GM18511 (cell line): ENCODE results near the gene TTLL10.

ENCODE experiments used
- ATAC-seq: cut with Tn5 transposase; IDR thresholded peaks from one replicate; pipeline ENCODE4 v1.9.1; 2021; ENCODE audit warnings: mild to moderate bottlenecking, moderate library complexity; ENCODE audit not compliant: unreplicated experiment

The TTLL10 gene

DNA sequence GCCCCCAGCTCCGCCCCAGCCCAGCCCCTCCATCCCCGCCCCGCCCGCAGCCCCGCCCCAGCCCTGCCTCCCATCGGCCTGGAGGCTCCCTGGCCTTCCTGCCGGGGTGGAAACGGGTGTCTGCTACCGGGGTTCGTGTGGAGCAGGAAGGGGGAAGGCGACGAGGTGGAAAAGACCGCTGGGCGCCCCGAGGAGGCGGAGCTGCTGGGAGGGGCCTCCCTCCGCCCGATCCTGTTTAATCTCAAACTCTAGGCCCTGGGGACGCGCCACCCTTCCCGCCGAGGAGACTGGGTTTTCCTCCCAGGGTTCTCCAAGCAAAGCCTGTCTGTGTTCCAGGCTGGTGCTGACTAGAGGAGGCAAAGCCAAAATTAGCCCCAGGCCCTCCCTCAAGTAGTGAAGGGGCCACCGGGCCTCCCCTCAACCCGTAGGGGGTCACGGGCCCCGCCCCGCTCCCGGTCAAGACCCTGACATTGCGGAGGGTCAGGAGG lies 16.2 kb upstream of the TTLL10 start:
- ATAC-seq = no peak

DNA sequence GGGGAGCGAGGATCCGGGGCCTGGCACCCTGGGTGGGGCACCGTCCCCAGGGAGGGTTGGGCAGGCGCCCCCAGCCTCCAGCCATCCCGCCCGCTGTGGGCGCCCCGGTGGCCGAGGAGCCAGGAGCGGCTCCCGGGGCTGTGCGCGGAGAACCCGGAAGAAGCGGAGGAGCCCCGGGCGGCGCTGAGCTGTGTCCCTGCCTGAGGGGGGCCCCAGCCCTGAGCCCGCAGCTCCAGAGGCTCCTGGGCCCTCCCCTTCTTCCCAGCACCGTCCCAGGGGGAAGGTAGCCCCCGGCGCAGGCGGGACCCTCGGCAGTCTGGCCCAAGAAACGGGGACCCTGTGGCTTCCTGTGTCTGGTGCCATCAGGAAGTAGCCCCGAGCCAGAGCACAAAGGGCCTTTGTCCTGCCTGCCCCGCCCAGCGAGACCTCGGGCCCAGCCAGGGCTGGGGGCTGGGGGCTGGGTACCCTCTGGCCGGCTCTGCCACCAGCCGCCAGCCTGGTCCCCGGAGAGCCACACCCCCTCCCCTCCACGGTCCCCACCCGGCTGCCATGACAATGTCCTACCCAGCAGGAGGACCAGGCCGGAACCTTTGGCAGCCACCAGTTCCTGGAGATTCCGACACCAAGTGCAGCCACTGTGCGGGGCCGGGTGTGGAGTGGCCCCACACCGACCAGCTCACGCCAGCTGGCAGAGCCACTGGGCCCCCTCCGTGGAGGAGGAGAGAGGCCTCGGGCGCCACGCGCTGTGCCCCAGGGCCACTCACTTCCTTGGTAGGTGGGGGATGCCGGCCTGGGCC lies 15.6 kb upstream of the TTLL10 start:
- no peak for ATAC-seq

DNA sequence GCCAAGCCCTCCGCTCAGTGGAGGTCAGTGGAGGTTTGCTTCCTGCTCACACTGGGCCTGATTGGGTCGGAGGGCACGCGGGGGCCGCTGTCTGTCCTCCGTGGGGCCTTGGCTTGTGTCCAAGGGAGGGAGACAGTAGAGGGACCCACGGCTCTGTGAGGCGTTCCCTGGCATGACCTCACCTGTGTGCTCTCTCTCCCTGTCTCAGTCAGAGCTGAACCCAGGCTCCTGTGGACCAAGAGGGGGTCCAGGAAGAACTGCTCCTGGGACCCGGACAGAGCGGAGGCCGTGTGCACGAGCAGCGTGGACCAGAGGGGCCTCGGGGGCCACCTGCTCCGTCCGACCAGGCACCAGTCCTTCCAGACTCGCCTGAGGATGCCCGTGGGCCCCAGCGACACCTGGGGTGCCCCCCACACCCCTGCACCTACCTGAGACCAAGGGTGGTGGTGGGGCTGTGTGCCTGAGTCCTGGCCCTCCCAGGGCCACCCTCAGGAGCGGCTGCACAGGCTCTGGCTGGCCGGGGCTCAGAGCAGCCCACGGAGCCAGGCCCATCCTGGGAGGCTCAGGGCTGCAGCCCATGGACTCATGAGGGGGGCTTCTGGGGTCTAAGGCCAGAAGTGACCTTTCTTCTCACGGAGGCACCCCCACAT lies 13.3 kb upstream of the TTLL10 start:
- ATAC-seq = no peak

DNA sequence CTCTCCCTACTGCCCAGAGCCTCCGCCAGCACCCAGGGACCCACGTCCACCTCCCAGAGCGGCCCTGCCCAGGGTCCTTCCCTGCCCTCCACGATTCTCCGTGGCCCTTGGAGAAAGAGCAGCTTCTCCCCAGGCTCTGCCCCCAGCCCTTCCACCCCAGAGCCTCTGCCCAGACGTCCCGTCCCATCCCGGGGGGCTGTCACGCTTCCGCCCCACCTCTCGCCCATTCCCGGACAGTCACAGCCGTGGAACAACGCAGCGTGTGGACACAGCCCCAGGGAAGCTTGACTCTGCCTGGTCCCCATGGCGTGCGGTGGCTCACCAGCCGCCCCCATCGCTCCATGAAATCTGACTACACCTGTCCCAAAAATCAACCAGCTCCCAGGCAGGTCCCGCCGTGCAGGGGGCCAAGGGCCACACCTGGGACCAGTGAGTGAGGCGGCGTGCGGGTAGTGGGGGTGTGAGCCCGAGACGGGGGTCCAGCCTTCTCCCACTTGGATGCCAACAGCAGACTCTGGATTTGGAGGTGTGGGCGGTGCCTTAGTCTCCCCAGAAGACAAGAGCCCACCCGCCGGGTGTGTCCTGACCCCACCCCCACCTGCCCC lies 12.5 kb upstream of the TTLL10 start:
- no peak for ATAC-seq

DNA sequence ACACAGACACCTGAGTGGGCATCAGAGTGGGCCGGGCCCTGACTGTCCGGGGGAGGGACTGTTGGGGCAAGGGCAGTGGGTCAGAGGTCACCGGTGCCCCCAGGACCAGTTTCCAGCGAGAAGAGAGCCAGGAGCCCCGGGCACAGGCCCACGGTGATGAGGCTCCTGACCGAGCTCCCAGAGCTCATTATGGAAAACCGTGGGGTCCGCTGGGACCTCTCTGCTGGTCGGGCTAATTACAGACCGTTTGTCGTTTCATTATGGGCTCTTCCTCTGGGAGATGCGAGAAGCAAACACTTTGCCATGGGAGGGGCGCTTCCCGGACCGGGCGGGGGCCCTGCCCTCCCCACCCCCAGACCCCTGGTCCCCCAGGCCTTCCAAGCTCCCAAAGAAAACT lies 12.0 kb upstream of the TTLL10 start:
- no peak for ATAC-seq

DNA sequence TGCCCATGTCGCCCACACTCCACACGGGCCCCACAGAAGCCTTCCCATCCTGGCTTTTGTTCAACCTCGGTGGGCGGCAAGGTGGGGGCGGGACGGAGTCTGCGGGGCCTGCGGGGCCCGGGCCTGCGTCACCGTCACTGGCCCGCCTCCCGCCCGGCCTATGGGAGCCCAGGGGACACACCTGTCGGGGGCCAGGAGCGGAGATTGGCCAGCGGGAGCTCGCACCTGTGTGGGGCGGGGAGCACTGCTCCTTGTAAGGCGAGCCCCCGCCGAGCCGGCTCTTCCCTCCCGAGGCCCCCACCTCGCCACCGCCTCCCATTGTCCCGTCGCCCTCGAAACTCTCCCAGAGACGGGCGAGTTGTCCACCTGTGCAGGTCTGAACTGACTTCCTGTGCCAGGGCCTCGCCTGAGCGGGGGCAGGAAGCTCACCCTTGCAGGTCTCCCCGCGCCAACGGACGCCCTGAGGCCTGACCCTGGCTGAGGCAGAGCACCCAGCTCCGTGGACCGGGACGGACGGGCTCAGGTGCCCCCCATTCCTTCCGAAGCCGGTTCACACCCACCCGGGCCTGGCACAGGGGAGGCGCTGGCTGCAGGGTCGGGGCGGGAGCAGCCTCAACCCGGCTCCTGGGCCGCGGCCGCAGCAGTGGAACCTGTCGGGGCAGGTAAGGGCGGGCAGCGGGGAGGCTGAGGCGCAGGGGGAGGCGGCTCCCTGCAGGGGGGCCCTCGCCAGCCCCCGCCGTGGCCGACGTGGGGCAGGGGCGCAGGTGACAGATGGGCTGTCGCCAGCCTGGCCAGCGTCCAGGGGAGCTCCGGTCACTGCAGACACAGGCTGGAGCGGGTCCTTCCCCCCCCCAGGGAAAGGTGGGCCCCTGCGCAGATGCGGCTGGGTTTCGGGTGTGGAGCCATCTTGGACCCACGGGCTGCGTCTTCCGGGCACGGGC lies 10.8 kb upstream of the TTLL10 start:
- ATAC-seq = no peak

DNA sequence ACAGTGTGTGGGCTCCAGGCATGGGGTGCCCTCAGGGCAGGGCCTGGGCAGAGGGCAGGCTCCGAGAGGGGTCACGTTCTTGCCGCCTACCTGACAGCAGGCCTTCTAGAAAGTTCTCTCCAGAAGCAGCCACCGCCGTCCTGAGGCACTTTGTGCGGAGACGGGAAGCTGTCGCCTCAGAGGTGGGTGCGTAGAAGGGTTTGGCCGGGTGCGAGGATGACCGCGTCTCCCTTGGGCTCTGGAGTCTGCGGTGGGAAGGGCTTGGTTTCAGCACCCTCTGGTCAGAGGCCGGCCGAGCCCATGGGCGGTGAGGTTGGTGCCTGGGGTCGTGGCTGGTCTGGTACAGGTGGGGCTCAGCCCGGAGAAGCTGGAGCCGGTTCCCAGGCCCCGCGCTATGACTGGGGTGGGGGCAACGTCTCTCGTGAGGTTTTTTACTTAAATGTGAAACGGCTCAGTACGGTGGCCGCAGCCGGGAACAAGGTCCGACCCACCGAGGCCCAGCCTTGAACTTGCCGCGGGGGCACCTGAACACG lies 10.1 kb upstream of the TTLL10 start:
- no peak for ATAC-seq

DNA sequence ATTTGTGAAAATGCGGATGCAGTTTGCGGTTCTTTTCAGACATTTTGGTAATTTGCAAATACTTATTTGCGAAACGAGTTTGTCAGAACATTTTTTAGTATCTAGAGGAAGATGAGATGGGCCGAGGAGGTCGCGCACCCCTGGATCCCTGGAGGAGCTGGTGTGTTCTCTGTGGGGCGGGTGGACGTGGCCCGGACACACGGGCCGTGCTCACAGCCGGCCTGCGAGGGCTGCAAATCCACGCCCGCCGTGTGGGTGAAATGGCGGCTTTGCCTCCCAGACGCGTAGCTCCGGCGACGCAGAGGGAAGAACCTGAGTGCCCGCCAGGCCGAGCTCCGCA lies 9.3 kb upstream of the TTLL10 start:
- no peak for ATAC-seq

DNA sequence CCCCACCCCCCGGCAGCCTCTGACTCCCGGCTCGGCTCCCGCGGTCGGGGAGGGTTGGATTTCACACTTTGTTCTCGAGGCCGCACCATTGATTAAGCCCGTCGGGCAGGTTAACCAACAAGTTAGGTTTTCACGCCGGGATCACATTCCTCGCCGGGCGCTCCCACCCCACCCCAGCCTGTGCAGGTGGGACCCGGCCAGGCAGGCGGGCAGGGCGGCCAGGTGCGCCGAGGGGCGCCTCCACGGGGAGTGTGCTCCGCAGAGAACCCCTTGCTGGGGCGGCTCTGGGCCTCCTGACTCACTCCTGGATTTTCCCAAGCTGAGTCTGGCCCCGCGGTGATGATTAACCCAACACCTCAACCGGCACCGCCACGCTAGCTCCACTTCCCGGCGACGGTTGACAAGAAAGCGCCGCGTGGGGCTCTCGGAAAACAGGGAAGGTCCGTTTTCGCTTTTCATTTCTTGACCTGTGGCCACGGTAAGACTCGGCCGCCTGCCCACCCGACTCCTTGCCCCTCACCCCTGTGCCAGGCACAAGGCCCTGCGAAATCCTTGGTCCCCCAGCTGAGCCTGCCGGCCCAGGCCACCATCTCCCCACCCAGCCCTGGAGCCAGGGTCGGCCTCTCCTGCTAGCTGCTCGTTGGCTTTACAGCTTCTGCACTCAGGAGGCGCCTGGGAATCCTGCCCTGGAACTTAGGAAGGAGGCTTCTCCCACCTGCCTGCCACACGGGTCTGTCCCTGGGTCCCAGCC lies 8.8 kb upstream of the TTLL10 start:
- ATAC-seq = no peak

DNA sequence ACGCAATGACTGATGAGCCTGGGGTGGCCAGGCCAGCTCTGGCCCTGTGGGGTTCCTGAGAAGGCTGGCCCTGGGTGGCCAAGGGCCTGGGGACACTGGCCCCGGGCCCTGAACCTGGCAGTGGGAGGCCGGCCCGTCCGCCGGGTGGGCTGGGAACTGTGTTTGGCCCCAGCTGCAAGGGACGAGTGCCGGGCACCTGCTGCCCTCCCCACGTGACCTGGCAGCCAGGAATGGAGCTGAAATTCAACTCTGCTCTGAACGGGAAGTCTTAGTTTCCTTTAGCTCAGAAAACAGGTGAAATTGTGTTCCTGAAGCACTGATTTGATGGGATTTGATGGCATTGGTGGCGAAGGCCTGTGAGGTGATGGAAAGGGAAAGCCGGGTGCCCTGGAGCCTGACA lies 8.2 kb upstream of the TTLL10 start:
- no peak for ATAC-seq

DNA sequence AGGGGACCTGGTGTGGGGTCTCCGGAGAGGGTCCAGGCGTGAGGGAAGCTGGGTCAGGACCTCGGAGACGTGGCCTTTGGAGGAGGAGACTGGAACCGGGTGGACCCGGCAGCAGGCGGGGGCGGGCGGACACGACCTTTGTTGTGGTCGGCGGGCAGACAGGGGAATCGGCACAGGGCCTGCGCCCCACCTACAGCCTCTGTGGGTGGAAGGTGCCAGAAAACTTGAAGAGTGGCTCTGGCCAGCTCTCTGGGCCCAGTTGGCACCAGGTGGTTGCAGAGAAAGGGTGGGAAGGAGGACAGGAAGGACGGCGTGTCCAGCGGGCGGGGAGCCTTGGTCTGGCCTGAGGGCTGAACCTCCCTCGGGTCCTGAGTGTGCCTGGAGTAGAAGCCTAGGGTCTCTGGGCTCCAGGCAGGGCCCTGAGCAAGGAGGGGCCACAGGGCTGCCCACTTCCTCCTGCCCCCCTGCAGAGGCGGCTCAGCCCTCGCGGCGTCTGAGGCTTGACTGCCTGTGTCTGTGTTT lies 7.7 kb upstream of the TTLL10 start:
- no peak for ATAC-seq

DNA sequence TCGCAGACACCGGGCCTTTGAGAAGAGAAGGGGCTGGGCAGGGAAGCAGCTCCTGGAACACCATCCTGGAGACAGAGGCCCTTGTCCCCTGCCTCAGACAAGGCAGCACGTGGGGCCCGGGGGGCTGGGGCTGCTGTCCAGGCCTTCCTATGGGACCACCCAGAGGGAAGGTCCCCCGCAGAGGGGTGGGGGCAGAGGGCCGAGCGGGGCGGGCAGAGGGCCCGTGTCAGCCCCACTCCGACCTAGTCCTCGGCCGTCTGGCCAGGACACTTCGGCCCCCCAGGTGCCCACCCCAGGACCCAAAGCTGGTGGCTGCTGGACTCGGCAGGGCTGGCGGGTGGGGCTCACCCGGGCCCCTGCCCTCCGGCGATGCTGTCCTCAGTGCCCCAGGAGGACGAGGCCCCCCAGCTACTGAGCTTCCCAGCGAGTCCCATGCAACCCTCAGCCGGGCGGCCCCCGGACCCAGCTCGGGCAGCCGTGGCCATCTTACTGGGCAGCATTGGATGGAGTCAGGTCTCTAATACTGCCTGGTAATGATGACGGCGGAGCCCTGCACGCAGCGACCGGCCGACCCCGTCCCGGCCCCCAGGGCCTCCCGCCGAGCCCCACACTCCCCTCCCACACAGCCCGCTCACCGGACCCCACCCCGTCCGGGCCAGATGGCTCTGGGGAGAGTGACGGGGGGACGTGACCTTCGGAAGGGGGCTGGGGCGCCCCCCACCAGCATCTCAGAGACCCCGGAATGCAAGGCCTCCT lies 6.9 kb upstream of the TTLL10 start:
- ATAC-seq = no peak

DNA sequence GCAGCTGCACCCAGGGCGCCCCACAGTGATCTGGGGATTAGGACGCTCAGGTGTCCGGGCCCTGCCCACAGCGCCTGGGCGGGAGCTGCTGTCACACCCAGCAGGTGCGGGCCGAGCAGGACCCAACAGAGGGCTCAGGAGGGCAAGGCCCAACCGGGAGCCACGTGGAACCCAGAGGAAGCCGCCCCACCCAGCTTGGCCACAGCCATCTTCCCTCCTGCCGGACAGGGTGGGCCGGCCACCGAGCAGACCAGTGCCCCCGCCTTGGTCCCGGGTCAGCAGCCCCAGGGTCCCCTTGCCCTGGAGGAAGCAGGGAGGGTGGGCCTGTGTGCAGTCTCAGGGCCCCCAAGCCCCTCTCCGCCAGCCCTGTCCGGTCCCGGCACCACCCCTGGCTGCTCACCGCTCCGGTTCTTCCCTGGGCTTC lies 6.3 kb upstream of the TTLL10 start:
- no peak for ATAC-seq

DNA sequence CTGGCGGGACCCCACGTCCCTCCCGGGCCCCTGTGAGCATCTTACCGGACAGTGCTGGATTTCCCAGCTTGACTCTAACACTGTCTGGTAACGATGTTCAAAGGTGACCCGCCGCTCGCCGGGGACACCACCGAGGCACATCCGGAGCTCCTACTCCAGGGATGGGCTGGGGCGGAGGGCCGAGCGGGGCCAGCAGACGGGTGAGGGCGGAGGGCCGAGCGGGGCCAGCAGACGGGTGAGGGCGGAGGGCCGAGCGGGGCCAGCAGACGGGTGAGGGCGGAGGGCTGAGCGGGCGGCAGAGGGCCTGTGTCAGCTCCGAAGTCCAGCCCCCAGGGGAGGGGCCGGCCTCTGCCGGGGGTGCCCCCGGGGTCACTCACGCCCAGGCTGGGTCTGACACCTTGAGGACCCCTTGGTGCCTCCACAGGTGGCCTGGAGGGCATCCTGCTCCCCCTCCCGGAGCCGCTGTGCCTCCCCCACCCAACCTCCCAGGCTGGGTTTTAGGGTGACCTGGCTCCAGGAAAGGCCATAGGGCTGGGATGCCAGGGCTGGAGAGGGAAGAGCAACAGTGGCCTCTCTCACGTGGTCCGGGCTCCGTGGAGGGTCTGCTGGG lies 5.7 kb upstream of the TTLL10 start:
- ATAC-seq = no peak

DNA sequence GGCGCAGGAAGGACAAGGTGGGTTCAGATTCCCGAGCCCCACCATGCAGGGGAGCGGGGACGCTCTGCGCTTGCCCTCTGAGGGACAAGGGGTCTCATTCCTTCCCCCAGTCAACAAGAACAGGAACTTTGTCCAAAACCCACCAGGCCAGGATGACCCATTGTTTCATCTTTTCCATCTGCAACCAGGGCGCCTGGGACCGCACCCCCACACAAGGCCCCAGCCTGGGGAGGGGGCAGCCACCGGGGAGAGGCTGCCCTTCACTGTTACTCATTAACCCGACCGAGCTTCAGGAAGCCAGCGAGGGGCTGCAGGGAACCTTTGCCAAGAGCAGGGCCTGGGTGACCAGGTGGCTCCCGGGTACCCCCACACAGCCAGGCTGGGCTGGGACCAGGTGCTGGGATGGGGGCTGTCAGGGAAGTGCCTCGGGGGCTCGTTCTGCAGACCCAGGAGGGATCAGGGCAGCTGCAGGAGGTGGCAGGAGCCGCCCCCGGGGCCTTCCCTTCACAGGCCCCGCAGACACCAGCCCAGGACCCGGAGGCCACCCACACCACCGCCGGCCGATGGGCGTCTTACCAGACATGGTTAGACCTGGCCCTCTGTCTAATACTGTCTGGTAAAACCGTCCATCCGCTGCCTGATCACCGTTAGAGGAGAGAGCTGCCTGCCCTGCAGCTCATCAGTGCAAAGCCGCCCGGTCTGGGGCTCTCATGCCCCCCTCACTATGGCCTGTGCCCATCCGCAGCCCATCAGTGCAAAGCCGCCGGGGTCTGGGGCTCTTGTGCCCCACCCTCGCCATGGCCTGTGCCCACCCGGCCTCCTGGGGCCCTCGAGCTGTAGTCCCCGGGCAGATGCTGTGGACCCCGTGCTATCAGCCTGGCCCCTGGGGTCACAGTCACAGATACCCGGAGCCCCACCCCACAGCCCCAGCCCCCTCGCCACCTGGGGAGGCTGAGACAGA lies 4.9 kb upstream of the TTLL10 start:
- no peak for ATAC-seq

DNA sequence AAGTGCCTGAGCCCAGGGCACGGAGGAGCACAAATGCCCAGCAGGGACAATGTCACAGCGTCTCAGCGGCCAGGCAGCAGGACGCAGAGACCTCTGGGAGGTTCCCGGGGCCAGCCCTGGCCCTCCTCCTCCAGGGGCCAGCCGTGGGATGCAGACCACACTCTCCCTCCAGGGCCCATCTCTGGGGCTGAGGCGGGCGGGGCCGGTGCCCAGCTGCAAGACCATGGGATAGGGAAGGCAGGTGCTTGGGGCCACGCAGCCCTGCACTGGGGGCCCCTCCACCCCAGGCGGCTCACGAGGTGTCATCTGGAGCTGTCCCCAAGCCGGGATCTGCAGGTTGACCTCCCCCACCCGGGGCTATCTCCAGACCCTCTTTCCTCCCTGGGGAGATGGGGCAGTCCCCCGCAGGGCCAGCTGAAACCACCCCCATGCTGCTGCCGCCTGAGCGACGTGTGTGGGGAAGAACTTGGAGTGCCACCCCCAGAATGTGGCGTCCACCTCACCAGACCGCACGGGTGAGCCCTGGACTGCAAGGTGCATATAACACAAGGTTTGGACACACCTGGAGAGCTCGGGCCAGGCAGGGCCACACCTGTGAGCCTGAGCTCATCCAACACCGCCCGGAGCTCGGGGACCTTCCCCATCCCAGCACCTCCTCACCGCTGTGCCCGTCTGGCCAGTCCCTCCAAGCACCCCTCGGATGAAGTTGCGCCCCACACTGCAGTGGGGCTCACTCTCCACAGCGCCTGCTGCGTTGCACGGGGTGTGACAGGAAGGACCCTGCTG lies 4.1 kb upstream of the TTLL10 start:
- ATAC-seq = no peak
